HG03565 (cell line): Measurements from ENCODE around the gene REXO1.

Source experiments
- ATAC-seq: cut with Tn5 transposase; IDR thresholded peaks from one replicate; pipeline ENCODE4 v1.9.1; 2021; ENCODE audit warnings: mild to moderate bottlenecking, moderate library complexity; ENCODE audit not compliant: unreplicated experiment

Gene REXO1

GRCh38 chr19:1774989-1775772 is 73.1 kb downstream of the REXO1 start:
- ATAC-seq: no peak

GRCh38 chr19:1773184-1773583 is 75.1 kb downstream of the REXO1 start:
- ATAC-seq: no peak

- ATAC-seq: no peak
These were observed 77.3 kb downstream of the REXO1 start for GRCh38 chr19:1770866-1771576.

GRCh38 chr19:1769645-1769985 is 78.7 kb downstream of the REXO1 start:
- no peak for ATAC-seq

GRCh38 chr19:1768918-1769644 is 79.2 kb downstream of the REXO1 start:
- ATAC-seq: no peak

GRCh38 chr19:1768248-1768647 is 80.0 kb downstream of the REXO1 start:
- no peak for ATAC-seq

- ATAC-seq: no peak
These were observed 80.8 kb downstream of the REXO1 start for GRCh38 chr19:1767464-1767933.

- ATAC-seq: no peak
These were observed 81.4 kb downstream of the REXO1 start for GRCh38 chr19:1766800-1767352.

- no peak for ATAC-seq
These were observed 82.1 kb downstream of the REXO1 start for GRCh38 chr19:1765904-1766799.
